Upper lobe of left lung (tissue), 6 donors: ENCODE results near the gene AKAP11. TPM values are rescaled to one million over a fixed set of nuclear protein-coding genes. Genes with fewer than 3 reads are reported as not detected.

ENCODE experiments used
- ATAC-seq, 2 donors: fragments of 200-7000 bp; cut with Tn5 transposase; one replicate each; pipeline ENCODE4 v1.9.1; 2022; ENCODE audit warnings: mild to moderate bottlenecking in 2 of 2, moderate library complexity in 2 of 2; ENCODE audit not compliant: low FRiP score in 2 of 2
- DNase-seq, 2 donors: peaks; one replicate each; pipeline ENCODE4 v3.0.0-alpha.2; 2019 to 2020
- H3K27ac ChIP-seq, 4 donors: fragments of 200-600 bp; sonication (generic); one replicate each; pipeline ENCODE4 v1.5.1; 2016 to 2019
- H3K27me3 ChIP-seq, 4 donors: fragments of 200-600 bp; sonication (generic); one replicate each; pipeline ENCODE4 v1.5.1; 2017 to 2019
- H3K36me3 ChIP-seq, 4 donors: fragments of 200-600 bp; sonication (generic); one replicate each; pipeline ENCODE4 v1.5.1; 2016 to 2019
- H3K4me1 ChIP-seq, 4 donors: fragments of 200-600 bp; sonication (generic); one replicate each; pipeline ENCODE4 v1.5.1; 2018 to 2019
- H3K4me3 ChIP-seq, 4 donors: fragments of 200-600 bp; sonication (generic); one replicate each; pipeline ENCODE4 v1.5.1; 2017 to 2019; ENCODE audit warnings: mild to moderate bottlenecking in 2 of 4, moderate library complexity in 1 of 4
- H3K9me3 ChIP-seq, 4 donors: fragments of 200-600 bp; sonication (generic); one replicate each; pipeline ENCODE4 v1.5.1; 2018 to 2019
- EP300 ChIP-seq, 4 donors: sonication (generic); formaldehyde crosslinking; IDR thresholded peaks; one replicate each; pipeline ENCODE4 v1.5.1; 2017; ENCODE audit warnings: antibody characterized with exemption in 4 of 4, control low read depth in 2 of 4
- POLR2A ChIP-seq, 4 donors: fragments of 450-650 bp; IDR thresholded peaks; one replicate each; pipeline ENCODE4 v1.5.1; 2016 to 2017; ENCODE audit warnings: antibody characterized with exemption in 4 of 4, mild to moderate bottlenecking in 2 of 4
- POLR2AphosphoS5 ChIP-seq, 2 donors: sonication (generic); formaldehyde crosslinking; IDR thresholded peaks; one replicate each; pipeline ENCODE4 v1.5.1; 2017; ENCODE audit warnings: antibody characterized with exemption in 2 of 2
- WGBS, 2 donors: methylation state at CpG; one replicate each; pipeline ENCODE4 v1.1.5; 2017 to 2018; 5-methylcytosine and 5-hydroxymethylcytosine counted together
- total RNA-seq, 6 donors: library from RNA; depleted of rRNA in 4 of 6; stranded (reverse); fragments of >200 nt in 4 of 6; gene quantifications; one replicate each; pipeline versions ENCODE4 v1.1.0 to v1.2.1, GENCODE V29; 2016 to 2021
- TF ChIP-seq, protein P1 (sequence below), 6 experiments: fragments of 450-650 bp in 4 of 6; fragments of 200-600 bp in 2 of 6; sonication (generic) in 2 of 6; IDR thresholded peaks; one replicate each; pipeline ENCODE4 v1.5.1; 2016 to 2019; ENCODE audit warnings: antibody characterized with exemption in 6 of 6
- donor health status: DM: no; HTN: no; CAD: no; lungs with moderate emphysema.
- donor health status: DM: no; HTN: yes; CAD: no; lungs with severe emphysema.

AKAP11 gene
- total RNA-seq, 6 donors from 2014 or later: 22.8 to 72.2 (median 25.9) TPM

GRCh38 chr13:42369071-42369797, 97.3 kb downstream of the AKAP11 start:
- WGBS, 2 donors: 92% methylated on average over 8 of the region's 8 CpGs

DNA sequence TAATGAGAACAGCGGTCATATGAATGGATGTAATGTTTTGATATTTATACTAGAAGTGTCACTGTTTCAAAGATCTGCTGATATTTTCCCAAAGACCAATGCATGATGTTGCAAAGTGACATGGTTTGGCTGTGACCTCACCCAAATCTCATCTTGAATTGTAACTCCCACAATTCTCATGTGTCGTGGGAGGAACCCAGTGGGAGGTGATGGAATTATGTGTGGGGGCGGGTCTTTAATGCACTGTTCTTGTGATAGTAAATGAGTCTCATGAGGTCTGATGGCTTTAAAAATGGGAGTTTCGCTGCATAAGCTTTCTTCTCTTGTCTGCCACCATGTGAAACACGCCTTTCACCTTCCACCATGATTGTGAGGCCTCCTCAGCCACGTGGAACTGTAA, 98.3 kb downstream of the AKAP11 start:
- Histone ChIP-seq H3K9me3 (no peaks in the 10 kb centered on the region), H3K36me3 (no peaks in the 10 kb centered on the region), H3K4me3 (no peak overlapping the region), H3K27me3 (no peaks in the 10 kb centered on the region), H3K27ac (no peak overlapping the region), H3K4me1 (no peaks in the 10 kb centered on the region)
- no peak for ATAC-seq
- no peak for DNase-seq
- 79 to 80% methylated on average over 6 of the region's 6 CpGs for WGBS, 2 donors
- TF ChIP-seq POLR2A (IDR thresholded peaks at IDR 0.05): no peak
- TF ChIP-seq EP300 (IDR thresholded peaks at IDR 0.05): no peak
- TF ChIP-seq POLR2AphosphoS5 (IDR thresholded peaks at IDR 0.05): no peak
- TF ChIP-seq, protein P1, sequence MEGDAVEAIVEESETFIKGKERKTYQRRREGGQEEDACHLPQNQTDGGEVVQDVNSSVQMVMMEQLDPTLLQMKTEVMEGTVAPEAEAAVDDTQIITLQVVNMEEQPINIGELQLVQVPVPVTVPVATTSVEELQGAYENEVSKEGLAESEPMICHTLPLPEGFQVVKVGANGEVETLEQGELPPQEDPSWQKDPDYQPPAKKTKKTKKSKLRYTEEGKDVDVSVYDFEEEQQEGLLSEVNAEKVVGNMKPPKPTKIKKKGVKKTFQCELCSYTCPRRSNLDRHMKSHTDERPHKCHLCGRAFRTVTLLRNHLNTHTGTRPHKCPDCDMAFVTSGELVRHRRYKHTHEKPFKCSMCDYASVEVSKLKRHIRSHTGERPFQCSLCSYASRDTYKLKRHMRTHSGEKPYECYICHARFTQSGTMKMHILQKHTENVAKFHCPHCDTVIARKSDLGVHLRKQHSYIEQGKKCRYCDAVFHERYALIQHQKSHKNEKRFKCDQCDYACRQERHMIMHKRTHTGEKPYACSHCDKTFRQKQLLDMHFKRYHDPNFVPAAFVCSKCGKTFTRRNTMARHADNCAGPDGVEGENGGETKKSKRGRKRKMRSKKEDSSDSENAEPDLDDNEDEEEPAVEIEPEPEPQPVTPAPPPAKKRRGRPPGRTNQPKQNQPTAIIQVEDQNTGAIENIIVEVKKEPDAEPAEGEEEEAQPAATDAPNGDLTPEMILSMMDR (IDR thresholded peaks at IDR 0.05): no peak

More at GRCh38 chr13:42369071-42369797, 97.3 kb downstream of the AKAP11 start:
- Histone ChIP-seq H3K4me1 (no peaks in the 10 kb centered on the region), H3K27me3 (no peaks in the 10 kb centered on the region), H3K27ac (no peak overlapping the region), H3K9me3 (no peaks in the 10 kb centered on the region), H3K36me3 (no peaks in the 10 kb centered on the region), H3K4me3 (no peak overlapping the region)
- ATAC-seq: no peak
- TF ChIP-seq, protein P1 (IDR thresholded peaks at IDR 0.05): no peak
- TF ChIP-seq EP300 (IDR thresholded peaks at IDR 0.05) (no peak), POLR2A (IDR thresholded peaks at IDR 0.05) (no peak), POLR2AphosphoS5 (IDR thresholded peaks at IDR 0.05) (no peak)
- DNase-seq: no peak

Other genes starting within 250 kb of the AKAP11 start
- 10 to 100 TPM in 5 of 6 donors, 1 to 10 TPM in 1; 9.6 to 33.2 (median 17.4) TPM for gene DGKH, start 223.5 kb upstream of the AKAP11 start, total RNA-seq